ENCODE results near the gene ANKRD26.

- TF ChIP-seq CTCF (IDR thresholded peaks at IDR 0.05): no peak
- no peak for TF ChIP-seq POLR2A (IDR thresholded peaks at IDR 0.05)
Measured at GRCh38 chr10:26977635-26978034, 122.7 kb downstream of the ANKRD26 start.

Measured in right lobe of liver (tissue), 4 donors.